ENCODE results near the gene RIMKLB.
"Not testable (repeated sequence)": the region's sequence is repeated elsewhere in the genome, so short reads cannot be mapped to it uniquely, and the experiment has no call there.

The RIMKLB gene

GRCh38 chr12:8820676-8821407 is 123.1 kb downstream of the RIMKLB start:
- not testable (repeated sequence) for DNase-seq

GRCh38 chr12:8821591-8821990 is 123.8 kb downstream of the RIMKLB start:
- DNase-seq, result no peak

- no peak for DNase-seq
Observed at GRCh38 chr12:8822298-8822697, 124.5 kb downstream of the RIMKLB start, which contains the start of gene A2ML1. TSS of gene A2ML1 (plus strand) at chr12:8822621. CDS start at chr12:8822652, 31 bp downstream.

DNA sequence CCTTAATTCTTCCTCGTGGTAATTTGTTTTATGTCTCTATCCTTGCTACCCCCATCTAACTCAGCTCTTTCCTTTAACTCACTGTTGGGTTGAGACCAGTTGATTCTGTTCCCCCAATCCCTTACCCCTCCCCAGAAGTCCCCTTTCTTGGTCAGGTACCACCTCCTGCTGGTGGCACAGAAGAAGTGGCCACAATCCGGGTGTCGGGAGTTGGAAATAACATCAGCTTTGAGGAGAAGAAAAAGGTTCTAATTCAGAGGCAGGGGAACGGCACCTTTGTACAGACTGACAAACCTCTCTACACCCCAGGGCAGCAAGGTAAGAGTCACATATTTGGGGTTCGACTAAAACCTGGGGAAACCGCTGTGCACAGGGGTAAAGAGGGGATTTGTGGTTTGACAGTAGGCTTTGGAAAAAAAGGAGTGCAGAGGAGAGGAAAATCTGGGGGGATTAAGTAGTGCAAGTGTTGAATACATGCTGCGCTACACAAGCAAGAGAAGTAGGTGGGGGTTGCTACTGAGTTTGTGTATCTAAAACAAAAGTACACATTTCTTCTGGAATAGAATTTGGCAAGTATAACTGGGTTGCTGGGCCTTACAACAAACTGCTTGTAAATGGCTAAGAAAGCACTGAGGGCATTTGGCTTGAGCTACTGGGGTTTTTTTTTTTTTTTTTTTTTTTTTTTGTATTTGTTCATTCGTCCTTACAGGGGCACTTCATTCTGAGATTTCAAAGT is 125.9 kb downstream of the RIMKLB start:
- DNase-seq, result peak; percentile 10

GRCh38 chr12:8827551-8828256 is 129.9 kb downstream of the RIMKLB start:
- DNase-seq, result no peak

DNA sequence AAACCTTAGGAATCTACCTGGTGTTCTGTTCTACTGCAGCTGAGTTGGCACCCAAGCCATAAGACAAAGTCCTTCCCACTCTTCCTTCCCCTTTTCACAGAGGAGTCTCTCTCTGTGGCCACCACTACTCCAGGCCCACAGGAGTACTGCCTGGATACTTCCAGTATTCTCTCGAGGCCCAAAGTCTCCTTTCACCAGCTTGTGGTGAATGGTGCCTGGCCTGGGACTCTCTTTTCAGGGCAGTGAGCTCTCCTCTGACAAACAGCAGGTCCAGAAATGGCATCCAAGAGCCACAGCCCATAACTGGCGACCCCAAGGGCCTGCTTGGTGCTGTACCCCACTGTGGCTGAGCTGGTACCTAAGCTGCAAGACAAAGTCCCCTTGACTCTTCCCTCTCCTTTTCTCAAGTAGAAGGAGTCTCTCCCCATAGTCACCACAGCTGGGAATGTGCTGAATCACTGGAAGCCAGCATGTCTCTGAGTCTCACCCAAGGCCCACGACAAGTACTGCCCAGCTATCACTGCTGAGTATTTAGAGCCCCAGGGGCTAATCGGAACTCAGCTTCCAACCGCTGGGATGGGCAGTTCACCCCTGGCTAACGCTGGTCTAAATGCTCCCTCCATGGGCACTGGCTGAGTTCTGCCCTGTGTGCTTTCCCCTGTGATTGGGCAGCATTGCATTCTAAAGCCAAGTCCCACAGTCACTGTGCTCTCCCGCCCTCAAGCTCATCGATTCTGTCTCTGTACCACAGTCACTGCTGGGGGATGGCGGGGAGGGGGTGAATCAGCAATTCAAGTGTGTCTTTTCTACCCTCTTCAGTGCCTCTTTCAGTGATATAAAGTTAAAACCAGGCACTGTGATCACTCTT is 130.7 kb downstream of the RIMKLB start:
- no peak for DNase-seq

DNA sequence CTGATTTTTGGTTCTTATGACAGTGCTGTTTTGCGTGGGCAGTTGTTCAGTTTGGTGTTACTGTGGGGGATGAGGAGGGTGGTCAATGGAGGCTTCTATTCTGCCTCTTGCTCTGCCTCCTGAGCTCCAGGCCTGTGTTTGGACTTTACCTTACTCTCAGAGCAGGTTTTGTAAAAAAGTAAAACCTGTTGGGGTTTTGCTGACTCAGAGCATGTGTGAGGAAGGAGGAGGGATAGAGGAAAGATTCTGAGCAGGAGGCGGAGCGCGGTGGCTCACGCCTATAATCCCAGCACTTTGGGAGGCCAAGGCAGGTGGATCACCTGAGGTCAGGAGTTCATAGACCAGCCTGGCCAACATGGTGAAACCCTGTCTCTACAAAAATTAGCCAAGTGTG is 131.3 kb downstream of the RIMKLB start:
- no peak for DNase-seq

DNA sequence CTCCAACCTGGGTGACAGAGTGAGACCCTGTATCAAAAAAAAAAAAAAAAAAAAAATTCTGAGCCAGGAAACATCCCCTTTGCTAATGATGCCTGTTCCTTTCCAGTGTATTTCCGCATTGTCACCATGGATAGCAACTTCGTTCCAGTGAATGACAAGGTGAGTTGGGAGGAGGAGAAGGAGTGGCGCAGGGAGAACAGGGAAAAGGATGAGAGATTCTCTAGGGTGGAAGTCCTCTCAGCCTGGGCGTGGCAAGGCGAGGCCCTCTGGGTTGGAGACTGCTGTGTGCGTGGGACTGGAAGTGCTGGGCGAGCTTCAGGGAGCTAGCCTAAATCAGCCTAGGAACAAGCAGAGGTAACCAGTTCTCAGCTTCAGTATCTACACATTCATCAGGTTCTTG is 131.8 kb downstream of the RIMKLB start:
- no peak for DNase-seq

DNA sequence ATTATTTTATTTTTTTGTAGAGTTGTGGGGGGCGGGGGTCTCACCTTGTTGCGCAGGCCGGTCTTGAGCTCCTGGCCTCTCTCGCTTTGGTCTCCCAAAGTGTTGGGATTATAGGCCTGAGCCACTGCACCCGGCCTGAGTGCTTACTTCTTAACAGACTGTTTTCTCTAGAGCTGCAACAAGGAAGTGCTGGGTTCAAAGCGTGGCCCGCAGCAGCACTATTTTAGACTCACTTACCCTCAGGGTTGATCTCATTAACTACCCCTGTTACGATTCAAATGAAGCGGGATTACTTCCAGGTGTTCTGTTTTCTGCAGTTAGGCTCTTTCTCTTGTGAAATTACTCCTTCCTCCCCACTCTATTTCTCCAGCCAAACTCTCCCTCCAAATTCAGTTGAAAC is 133.3 kb downstream of the RIMKLB start:
- no peak for DNase-seq

DNA sequence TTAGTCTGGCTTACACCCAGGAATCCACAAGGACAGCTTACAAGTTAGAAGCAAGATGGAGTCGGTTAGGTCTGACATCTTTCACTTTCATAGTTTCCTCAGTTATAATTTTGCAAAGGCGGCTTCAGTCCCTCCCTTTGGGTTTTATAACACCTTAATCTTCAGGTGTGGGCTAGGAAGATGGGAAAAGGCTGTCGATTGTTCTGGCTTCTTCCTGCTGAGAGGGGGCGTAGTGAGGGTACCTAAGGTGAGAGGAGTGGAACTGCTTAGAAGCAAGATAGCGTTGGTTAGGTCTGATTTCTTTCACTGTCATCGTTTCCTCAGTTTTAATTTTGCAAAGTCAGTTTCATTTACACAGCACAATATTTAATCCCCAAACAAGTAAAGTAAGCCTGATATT is 134.7 kb downstream of the RIMKLB start:
- DNase-seq, result no peak
